ENCODE results near the gene CYTH3. TPM values are rescaled to one million over a fixed set of nuclear protein-coding genes. Genes with fewer than 3 reads are reported as not detected.

The CYTH3 gene
- total and polyA plus RNA-seq, 2 of the 8 experiments (the other 6 are each of a cell fraction or from before 2014, with no cell fraction given): 10.3 to 11.9 TPM

- Histone ChIP-seq H3K18ac (ENCODE audit: extremely low read depth, low read length) (no peak overlapping the region), H2BK120ac (replicated peaks; ENCODE audit: low read depth, low read length) (no peak overlapping the region), H3K9ac (replicated peaks in 1 of 4; ENCODE audit: extremely low read depth in 1 of 4, low read depth in 3 of 4, low read length in 3 of 4) (peak overlapping the region; percentile 16 to 54 (median 31); a peak in 6 of 7 replicates), H2BK5ac (ENCODE audit: low read depth, low read length) (no peak overlapping the region), H3K56ac (replicated peaks; ENCODE audit: insufficient read length, low read depth, low read length) (no peak overlapping the region), H3K4ac (replicated peaks; ENCODE audit: insufficient read length, low read depth, low read length) (no peak overlapping the region), H3K79me2 (ENCODE audit: control insufficient read depth in 1 of 2, insufficient read depth in 2 of 2, low read length in 2 of 2) (peaks cover 0 to 24% of the 10 kb centered on the region in 2 experiments; a peak in 1 of 4 replicates), H2BK15ac (ENCODE audit: low read length) (no peak overlapping the region), H4K91ac (replicated peaks; ENCODE audit: insufficient read length, low read length) (no peak overlapping the region), H4K8ac (ENCODE audit: extremely low read depth, insufficient read depth, low read length) (0 out of 2 replicates have a peak overlapping the region, but pooled peaks have one; percentile 57), H4K5ac (ENCODE audit: insufficient read length, low read depth, low read length) (no peak overlapping the region), H3K4me3 (ENCODE audit: extremely low read depth in 1 of 4, insufficient read depth in 2 of 4, low read depth in 3 of 4, low read length in 4 of 4) (peak overlapping the region; percentile 51 to 80 (median 77)), H2BK20ac (ENCODE audit: low read length) (no peak overlapping the region), H3K4me1 (replicated peaks in 1 of 4; ENCODE audit: control insufficient read depth in 3 of 4, insufficient read depth in 4 of 4, low read length in 3 of 4) (peaks cover 3 to 13% (median 8%) of the 10 kb centered on the region in 4 experiments; a peak in 5 of 7 replicates), H3K23ac (ENCODE audit: insufficient read length) (no peak overlapping the region), H4K20me1 (replicated peaks in 1 of 2; ENCODE audit: control insufficient read depth in 1 of 2, insufficient read depth in 2 of 2, low read length in 2 of 2) (peaks cover 4 to 12% of the 10 kb centered on the region in 2 experiments), H2AFZ (ENCODE audit: low read length) (peak overlapping the region; percentile 65; the same call in 1 of the 2 replicates), H3K36me3 (ENCODE audit: control insufficient read depth in 2 of 4, insufficient read depth in 4 of 4, low read length in 3 of 4) (no peaks in the 10 kb centered on the region), H2BK12ac (ENCODE audit: low read depth, low read length) (no peak overlapping the region), H3K14ac (ENCODE audit: insufficient read length) (no peak overlapping the region), H3K27me3 (replicated peaks in 1 of 4; ENCODE audit: control insufficient read depth in 3 of 4, extremely low read depth in 1 of 4, insufficient read depth in 3 of 4, low read length in 3 of 4) (peaks cover 0 to 9% (median 6%) of the 10 kb centered on the region in 4 experiments; a peak in 4 of 7 replicates), H3K79me1 (ENCODE audit: low read depth, low read length) (peaks cover 8% of the 10 kb centered on the region; the same call in 1 of the 2 replicates), H2AK5ac (ENCODE audit: low read depth, low read length) (no peak overlapping the region), H3K9me3 (ENCODE audit: insufficient read depth in 2 of 2, low read depth in 1 of 2, low read length in 1 of 2) (no peaks in the 10 kb centered on the region), H3K4me2 (ENCODE audit: insufficient read depth in 1 of 2, low read depth in 2 of 2, low read length in 2 of 2) (peak overlapping the region; percentile 96 to 100), H3K23me2 (ENCODE audit: low read depth, low read length) (peaks cover 12% of the 10 kb centered on the region; the same call in 1 of the 2 replicates), H3K27ac (ENCODE audit: low read depth, low read length) (no peak overlapping the region)
- FAIRE-seq (no peak), DNase-seq (ENCODE audit: low read depth in 1 of 2, low spot score in 2 of 2) (peak in 1 of 2 experiments; percentile 66)
- WGBS, 2 experiments (ENCODE audit: extremely low coverage in 1 of 2, insufficient coverage in 1 of 2, insufficient read length in 1 of 2, insufficient replicate concordance in 2 of 2, low coverage in 1 of 2, low lambda C conversion rate in 2 of 2, missing lambda C conversion rate in 1 of 2): 2% methylated on average over 36 of the region's 74 CpGs; no CpG with 5 or more reads in 1 of the 2 experiments
- POLR2A ChIA-PET (ENCODE audit: partially characterized antibody): interaction anchor here (0.8 kb wide), 1 partner anchor 10 kb away, joined by 3 read pairs; no protein-coding TSS in a partner anchor
- CTCF ChIA-PET (ENCODE audit: partially characterized antibody): interaction anchor here (0.5 to 1.7 kb wide), 7 partner anchors 9 to 136 kb away, joined by 3 to 6 read pairs (median 4); no protein-coding TSS in a partner anchor
- TF ChIP-seq SP2 (IDR thresholded peaks at IDR 0.05; ENCODE audit: low read length) (no peak), BACH1 (IDR thresholded peaks at IDR 0.05; ENCODE audit: low read length) (no peak), SAP30 (IDR thresholded peaks at IDR 0.05; ENCODE audit: insufficient read depth, insufficient replicate concordance, low read length) (peak; percentile 69), RBBP5 (IDR thresholded peaks at IDR 0.05; ENCODE audit: borderline replicate concordance, low read depth, low read length) (peak; percentile 32), YY1 (IDR thresholded peaks at IDR 0.05; ENCODE audit: low read depth, low read length) (no peak), SIN3A (conservative IDR thresholded peaks at IDR 0.05 in 1 of 2, IDR thresholded peaks at IDR 0.05 in 1 of 2; ENCODE audit: low read depth in 1 of 2, low read length in 2 of 2) (0 out of 4 replicates have a peak, but pooled peaks of 1 of the 2 experiments have one; percentile 9), SRF (IDR thresholded peaks at IDR 0.05; ENCODE audit: low read depth, low read length) (no peak), HDAC6 (IDR thresholded peaks at IDR 0.05; ENCODE audit: low read depth, low read length) (no peak), CHD2 (IDR thresholded peaks at IDR 0.05; ENCODE audit: low read length) (no peak), USF2 (IDR thresholded peaks at IDR 0.05; ENCODE audit: low read length) (no peak)
Measured at GRCh38 chr7:6271694-6272440, 557 bp downstream of the CYTH3 start.

Measured in H1 (cell line).